IPS-18a (cell line): ENCODE data around the gene PLP1.

Experiments
- H3K27ac ChIP-seq: one replicate; pipeline ENCODE4 v1.5.1; 2013; ENCODE audit warnings: low read length
- H3K27me3 ChIP-seq: one replicate; pipeline ENCODE4 v1.6.1; 2013; ENCODE audit warnings: mild to moderate bottlenecking, low read length; ENCODE audit not compliant: control insufficient read depth, insufficient read depth
- H3K36me3 ChIP-seq: one replicate; pipeline ENCODE4 v1.6.1; 2013; ENCODE audit warnings: low read depth, low read length; ENCODE audit not compliant: control insufficient read depth
- H3K4me1 ChIP-seq: one replicate; pipeline ENCODE4 v1.6.1; 2013; ENCODE audit warnings: low read depth, low read length; ENCODE audit not compliant: control insufficient read depth
- H3K4me3 ChIP-seq: one replicate; pipeline ENCODE4 v1.5.1; 2013; ENCODE audit warnings: low read length
- H3K9ac ChIP-seq: one replicate; pipeline ENCODE4 v1.6.1; 2013; ENCODE audit warnings: mild to moderate bottlenecking, low read length, moderate library complexity
- H3K9me3 ChIP-seq: one replicate; pipeline ENCODE4 v1.6.1; 2013; ENCODE audit warnings: low read depth, low read length; ENCODE audit not compliant: control insufficient read depth

PLP1 gene

DNA sequence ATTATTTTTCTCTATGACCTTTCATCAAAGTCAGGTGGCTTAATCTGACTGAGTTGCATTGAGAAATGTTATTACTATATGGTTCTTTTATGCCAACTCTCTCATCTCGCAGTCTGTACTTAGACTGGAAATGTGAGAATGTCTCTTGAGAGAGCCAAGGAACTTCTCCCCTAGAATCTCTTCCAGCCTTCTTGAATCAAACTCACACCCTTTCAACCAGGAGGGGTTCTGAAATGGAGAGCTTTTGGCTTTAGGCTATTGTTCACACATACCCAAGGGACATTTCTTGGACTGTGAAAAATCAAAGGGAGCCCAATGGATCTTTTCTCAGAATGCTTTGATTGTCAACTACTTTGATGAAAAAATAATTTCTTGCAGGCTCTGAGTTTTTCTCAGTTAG, 5.1 kb downstream of the PLP1 start:
- no peak overlapping the region for H3K27ac ChIP-seq
- H3K36me3 ChIP-seq, result peaks cover 91% of the 10 kb centered on the region
- H3K9me3 ChIP-seq, result no peaks in the 10 kb centered on the region
- no peak overlapping the region for H3K4me3 ChIP-seq
- no peak overlapping the region for H3K9ac ChIP-seq
- no peaks in the 10 kb centered on the region for H3K27me3 ChIP-seq
- peaks cover 4% of the 10 kb centered on the region for H3K4me1 ChIP-seq

DNA sequence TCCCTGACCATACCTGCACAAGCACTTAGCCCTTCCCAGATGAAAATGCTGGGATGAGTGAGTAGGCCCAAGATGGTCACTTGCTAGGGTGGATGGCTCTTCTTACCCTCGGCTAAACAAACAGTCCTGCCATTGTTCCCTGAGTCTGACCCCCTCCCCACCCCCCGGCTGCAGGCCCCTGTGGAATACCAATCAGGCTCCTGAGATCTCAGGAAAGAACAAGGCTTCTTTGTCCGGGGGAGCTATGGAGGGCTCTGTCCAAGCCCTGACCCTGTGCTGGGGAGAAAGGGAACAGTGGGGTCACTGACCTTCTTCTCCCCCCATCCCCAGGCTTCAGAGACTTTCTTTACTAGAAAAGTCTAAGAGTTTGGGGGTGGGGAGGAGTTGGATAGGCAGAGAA, 6.0 kb downstream of the PLP1 start:
- no peak overlapping the region for H3K9ac ChIP-seq
- peaks cover 91% of the 10 kb centered on the region for H3K36me3 ChIP-seq
- H3K27me3 ChIP-seq, result no peaks in the 10 kb centered on the region
- H3K9me3 ChIP-seq, result no peaks in the 10 kb centered on the region
- no peak overlapping the region for H3K27ac ChIP-seq
- H3K4me1 ChIP-seq, result peaks cover 4% of the 10 kb centered on the region
- no peak overlapping the region for H3K4me3 ChIP-seq

DNA sequence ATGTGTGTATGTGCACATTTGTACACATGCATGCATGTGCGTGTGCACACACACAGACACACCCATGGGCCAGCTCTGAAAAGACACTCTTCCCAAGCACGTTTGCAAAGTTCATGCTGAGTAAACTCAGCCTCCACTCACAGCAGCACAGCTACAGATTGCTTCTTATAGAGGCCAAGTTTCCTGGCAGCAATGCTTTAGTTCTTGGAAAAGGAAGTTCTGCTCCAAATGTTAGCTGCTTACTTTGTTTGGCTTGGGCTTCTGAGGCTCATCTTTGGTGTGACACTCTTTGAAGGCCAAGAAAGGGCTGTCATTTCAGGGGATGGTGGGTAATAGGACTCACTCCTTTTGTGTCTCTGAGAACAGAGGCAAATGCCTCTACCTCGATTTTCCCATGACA, 6.6 kb downstream of the PLP1 start:
- Histone ChIP-seq H3K9ac (no peak overlapping the region), H3K9me3 (no peaks in the 10 kb centered on the region), H3K36me3 (peaks cover 91% of the 10 kb centered on the region), H3K4me3 (no peak overlapping the region), H3K4me1 (peaks cover 4% of the 10 kb centered on the region), H3K27me3 (no peaks in the 10 kb centered on the region), H3K27ac (no peak overlapping the region)

DNA sequence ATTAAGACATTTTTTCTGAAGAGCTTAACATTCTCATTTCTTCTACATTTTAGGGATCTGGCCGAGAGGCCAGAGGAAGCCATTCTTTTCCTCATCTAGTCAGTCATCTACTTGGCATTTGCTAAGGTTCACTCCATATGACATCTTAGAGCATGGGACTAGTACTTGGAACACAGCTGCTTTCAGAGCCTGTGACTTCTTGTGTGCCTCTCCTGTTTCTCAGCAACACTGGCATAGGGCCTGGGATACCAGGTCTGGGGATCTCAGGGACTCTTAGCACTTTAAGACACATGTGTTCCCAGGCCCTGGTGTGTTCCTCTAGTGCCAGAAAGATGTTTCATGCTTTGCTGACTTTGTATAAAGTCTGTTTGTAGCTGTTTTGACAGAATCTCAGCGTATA, 7.3 kb downstream of the PLP1 start:
- H3K9me3 ChIP-seq, result no peaks in the 10 kb centered on the region
- no peak overlapping the region for H3K27ac ChIP-seq
- H3K9ac ChIP-seq, result no peak overlapping the region
- H3K36me3 ChIP-seq, result peaks cover 91% of the 10 kb centered on the region
- H3K27me3 ChIP-seq, result no peaks in the 10 kb centered on the region
- peaks cover 4% of the 10 kb centered on the region for H3K4me1 ChIP-seq
- no peak overlapping the region for H3K4me3 ChIP-seq

DNA sequence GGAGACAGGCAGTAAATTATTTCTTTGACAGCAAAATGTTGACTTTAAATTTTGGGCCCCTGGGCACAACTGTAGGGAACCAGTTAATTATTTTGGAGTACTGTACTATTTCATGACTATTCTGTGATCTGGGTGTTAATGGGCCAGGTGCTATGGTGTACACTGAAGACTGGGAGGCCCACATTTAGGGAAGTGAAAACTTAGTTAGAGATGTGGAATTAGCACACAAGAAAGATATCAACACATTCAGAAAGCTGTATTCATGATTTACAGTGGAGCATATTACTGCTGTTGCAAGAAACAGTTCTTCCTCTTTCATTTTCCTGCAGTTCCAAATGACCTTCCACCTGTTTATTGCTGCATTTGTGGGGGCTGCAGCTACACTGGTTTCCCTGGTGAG, 12.4 kb downstream of the PLP1 start:
- H3K27ac ChIP-seq, result no peak overlapping the region
- H3K9ac ChIP-seq, result no peak overlapping the region
- no peaks in the 10 kb centered on the region for H3K4me1 ChIP-seq
- H3K36me3 ChIP-seq, result peaks cover 78% of the 10 kb centered on the region
- H3K4me3 ChIP-seq, result no peak overlapping the region
- no peaks in the 10 kb centered on the region for H3K27me3 ChIP-seq
- H3K9me3 ChIP-seq, result no peaks in the 10 kb centered on the region

DNA sequence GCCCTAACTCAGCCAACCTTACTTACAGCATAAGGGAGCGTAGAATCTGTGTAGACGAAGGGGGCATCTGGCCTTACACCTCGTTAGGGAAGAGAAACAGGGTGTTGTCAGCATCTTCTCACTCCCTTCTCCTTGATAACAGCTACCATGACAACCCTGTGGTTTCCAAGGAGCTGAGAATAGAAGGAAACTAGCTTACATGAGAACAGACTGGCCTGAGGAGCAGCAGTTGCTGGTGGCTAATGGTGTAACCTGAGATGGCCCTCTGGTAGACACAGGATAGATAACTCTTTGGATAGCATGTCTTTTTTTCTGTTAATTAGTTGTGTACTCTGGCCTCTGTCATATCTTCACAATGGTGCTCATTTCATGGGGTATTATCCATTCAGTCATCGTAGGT, 14.6 kb downstream of the PLP1 start:
- no peaks in the 10 kb centered on the region for H3K9me3 ChIP-seq
- H3K27me3 ChIP-seq, result no peaks in the 10 kb centered on the region
- H3K9ac ChIP-seq, result no peak overlapping the region
- H3K4me1 ChIP-seq, result no peaks in the 10 kb centered on the region
- H3K4me3 ChIP-seq, result no peak overlapping the region
- peaks cover 61% of the 10 kb centered on the region for H3K36me3 ChIP-seq
- no peak overlapping the region for H3K27ac ChIP-seq

DNA sequence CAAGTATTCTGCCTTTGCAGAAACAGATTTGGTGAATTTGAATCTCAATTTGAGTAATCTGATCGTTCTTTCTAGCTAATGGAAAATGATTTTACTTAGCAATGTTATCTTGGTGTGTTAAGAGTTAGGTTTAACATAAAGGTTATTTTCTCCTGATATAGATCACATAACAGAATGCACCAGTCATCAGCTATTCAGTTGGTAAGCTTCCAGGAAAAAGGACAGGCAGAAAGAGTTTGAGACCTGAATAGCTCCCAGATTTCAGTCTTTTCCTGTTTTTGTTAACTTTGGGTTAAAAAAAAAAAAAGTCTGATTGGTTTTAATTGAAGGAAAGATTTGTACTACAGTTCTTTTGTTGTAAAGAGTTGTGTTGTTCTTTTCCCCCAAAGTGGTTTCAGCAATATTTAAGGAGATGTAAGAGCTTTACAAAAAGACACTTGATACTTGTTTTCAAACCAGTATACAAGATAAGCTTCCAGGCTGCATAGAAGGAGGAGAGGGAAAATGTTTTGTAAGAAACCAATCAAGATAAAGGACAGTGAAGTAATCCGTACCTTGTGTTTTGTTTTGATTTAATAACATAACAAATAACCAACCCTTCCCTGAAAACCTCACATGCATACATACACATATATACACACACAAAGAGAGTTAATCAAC, 15.3 kb downstream of the PLP1 start:
- no peak overlapping the region for H3K27ac ChIP-seq
- peaks cover 54% of the 10 kb centered on the region for H3K36me3 ChIP-seq
- H3K27me3 ChIP-seq, result no peaks in the 10 kb centered on the region
- H3K9me3 ChIP-seq, result no peaks in the 10 kb centered on the region
- no peak overlapping the region for H3K9ac ChIP-seq
- H3K4me3 ChIP-seq, result no peak overlapping the region
- H3K4me1 ChIP-seq, result no peaks in the 10 kb centered on the region

DNA sequence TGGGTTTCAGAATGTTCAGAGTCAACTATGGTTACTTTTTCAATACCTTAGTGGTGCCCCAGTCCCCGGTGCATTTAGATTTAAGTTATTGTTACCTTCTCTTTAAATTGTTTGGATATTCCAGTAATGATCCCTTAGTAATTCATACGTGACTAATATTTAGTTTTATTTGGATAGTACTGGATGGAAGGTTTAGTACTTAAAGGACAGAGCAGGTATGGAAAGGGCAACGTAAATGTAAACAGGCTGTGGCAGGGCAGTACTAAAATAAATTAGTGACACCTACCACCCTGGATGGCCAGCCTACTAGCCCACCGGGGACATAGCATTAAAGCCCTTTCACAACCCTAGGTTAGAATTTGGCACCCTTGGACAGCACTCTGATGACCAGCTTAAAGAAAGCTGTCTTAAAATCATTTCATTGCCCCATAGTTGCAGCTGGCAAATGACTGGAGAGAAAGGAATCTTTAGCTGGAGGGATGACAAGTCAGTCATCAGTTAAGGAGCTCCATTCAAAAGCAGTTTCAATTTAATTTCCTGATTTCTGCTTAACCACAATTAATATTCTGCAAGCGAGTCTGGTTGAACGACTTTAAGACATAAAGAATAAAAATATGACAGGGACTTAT, 16.4 kb downstream of the PLP1 start:
- Histone ChIP-seq H3K9me3 (no peaks in the 10 kb centered on the region), H3K4me3 (no peak overlapping the region), H3K36me3 (peaks cover 43% of the 10 kb centered on the region), H3K9ac (no peak overlapping the region), H3K27ac (no peak overlapping the region), H3K4me1 (no peaks in the 10 kb centered on the region), H3K27me3 (no peaks in the 10 kb centered on the region)

DNA sequence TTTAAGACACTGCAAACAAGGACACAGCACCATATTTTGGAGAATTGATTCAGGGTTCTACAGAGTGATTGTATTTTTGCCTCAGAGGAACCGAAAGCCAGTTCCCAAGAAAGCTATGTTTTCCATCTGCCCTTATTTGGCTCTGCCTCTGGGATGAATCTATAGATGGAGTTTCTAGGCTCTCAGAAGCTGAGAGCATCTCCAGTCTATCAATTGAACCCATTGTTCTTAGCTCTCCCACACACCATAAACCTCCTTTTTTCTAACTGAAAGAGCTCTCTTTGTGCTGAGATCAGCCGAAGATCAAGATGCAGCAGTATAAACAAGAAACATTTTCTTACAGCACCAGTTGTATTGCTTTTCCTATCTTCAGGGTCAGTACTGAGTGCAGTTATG, 16.9 kb downstream of the PLP1 start:
- no peaks in the 10 kb centered on the region for H3K4me1 ChIP-seq
- no peaks in the 10 kb centered on the region for H3K27me3 ChIP-seq
- H3K27ac ChIP-seq, result no peak overlapping the region
- no peak overlapping the region for H3K9ac ChIP-seq
- H3K9me3 ChIP-seq, result no peaks in the 10 kb centered on the region
- H3K36me3 ChIP-seq, result peaks cover 38% of the 10 kb centered on the region
- H3K4me3 ChIP-seq, result no peak overlapping the region

DNA sequence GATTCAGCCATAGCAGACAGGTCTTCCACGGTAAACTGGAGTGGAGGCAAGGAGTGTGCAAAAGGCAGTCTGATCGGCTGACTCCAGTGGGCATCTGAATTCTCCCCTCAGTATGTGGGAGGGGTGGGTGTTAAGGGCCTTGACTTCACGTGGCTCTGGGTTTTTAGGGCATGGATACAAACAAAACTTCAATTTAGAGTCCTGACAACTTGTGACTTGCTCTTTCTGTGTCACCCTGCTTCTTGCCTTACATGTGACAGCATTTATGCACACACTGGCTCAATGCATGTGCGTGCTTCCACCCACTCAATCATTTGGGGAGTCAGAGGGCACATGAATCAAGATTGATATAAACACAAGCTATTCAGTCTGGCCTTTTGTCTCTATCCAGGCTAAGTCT, 17.5 kb downstream of the PLP1 start:
- peaks cover 33% of the 10 kb centered on the region for H3K36me3 ChIP-seq
- no peak overlapping the region for H3K4me3 ChIP-seq
- H3K9me3 ChIP-seq, result no peaks in the 10 kb centered on the region
- no peak overlapping the region for H3K27ac ChIP-seq
- H3K27me3 ChIP-seq, result no peaks in the 10 kb centered on the region
- H3K9ac ChIP-seq, result no peak overlapping the region
- no peaks in the 10 kb centered on the region for H3K4me1 ChIP-seq

DNA sequence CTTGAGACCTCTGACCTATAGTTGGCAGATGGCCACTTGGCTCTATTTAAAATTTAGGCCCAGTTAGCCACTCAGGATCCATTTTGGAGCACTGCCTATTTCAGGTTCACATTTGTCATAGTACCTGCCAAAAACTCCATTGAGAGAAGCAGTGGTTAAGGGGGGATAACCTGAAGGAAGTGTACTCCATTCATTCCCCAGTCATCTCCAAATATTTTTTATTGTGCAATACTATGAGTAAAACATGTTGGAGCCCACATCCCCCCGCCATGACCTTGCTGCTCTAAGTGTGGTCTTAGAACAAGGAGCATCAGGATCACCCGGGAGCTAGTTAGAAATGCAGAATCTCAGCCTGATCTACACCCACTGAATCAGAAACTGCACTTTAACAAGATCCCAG, 21.1 kb downstream of the PLP1 start:
- Histone ChIP-seq H3K27me3 (no peaks in the 10 kb centered on the region), H3K9me3 (no peaks in the 10 kb centered on the region), H3K36me3 (no peaks in the 10 kb centered on the region), H3K4me3 (no peak overlapping the region), H3K9ac (no peak overlapping the region), H3K4me1 (no peaks in the 10 kb centered on the region), H3K27ac (no peak overlapping the region)

DNA sequence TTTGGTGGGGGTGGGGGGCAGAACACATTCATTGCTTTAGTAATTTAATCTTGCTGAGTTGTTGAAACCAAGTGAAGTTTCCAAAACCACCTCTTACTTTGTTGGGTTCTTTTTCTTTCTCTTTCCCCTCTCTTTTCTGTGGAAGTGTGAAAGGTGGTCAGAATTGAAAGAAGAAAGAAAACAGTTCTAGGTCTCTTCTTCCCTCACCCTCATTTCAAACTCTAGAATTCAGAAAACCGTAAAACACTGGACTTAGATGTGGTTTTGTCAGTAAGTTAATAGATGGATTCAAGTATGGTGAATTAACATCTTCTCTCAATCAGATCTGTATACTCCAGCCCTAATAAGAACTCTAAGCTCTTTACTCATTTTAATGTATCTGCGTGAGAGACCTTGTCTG, 23.7 kb downstream of the PLP1 start:
- Histone ChIP-seq H3K27ac (no peak overlapping the region), H3K4me3 (no peak overlapping the region), H3K27me3 (no peaks in the 10 kb centered on the region), H3K4me1 (no peaks in the 10 kb centered on the region), H3K36me3 (no peaks in the 10 kb centered on the region), H3K9me3 (no peaks in the 10 kb centered on the region), H3K9ac (no peak overlapping the region)
